Stimulated activated naive B cell treated with anti-CD40 and anti-IgM and Interleukin-4, amounts not matched to agents 10 μg/mL and 1 μg/mL and 100 μg/mL, for 72 hours (primary cell): Measurements from ENCODE around the gene MYLK4.
A peak's percentile ranks its signal among the peaks of the same experiment; 100 is the strongest.

Experiments
- ATAC-seq, 2 donors: fragments of 150-1000 bp; cut with Tn5 transposase; replicated peaks; 2 replicates each; pipeline ENCODE4 v1.10.0; 2021; ENCODE audit warnings: moderate library complexity in 1 of 2
- DNase-seq: peaks from one replicate; pipeline ENCODE4 v3.0.0; 2021
- H3K27ac Mint-ChIP-seq: one replicate; pipeline ENCODE4 v1.8.0; 2022; ENCODE audit warnings: mild to moderate bottlenecking, mixed read lengths
- H3K27me3 Mint-ChIP-seq, 2 donors: one replicate each; pipeline ENCODE4 v1.8.0; 2022; ENCODE audit warnings: mixed read lengths in 2 of 2
- H3K36me3 Mint-ChIP-seq, 2 donors: one replicate each; pipeline ENCODE4 v1.8.0; 2022; ENCODE audit warnings: mixed read lengths in 2 of 2, mild to moderate bottlenecking in 1 of 2
- H3K4me1 Mint-ChIP-seq, 2 donors: one replicate each; pipeline ENCODE4 v1.8.0; 2022; ENCODE audit warnings: mixed read lengths in 2 of 2, mild to moderate bottlenecking in 1 of 2
- H3K4me3 Mint-ChIP-seq, 2 donors: one replicate each; pipeline ENCODE4 v1.8.0; 2022; ENCODE audit warnings: mild to moderate bottlenecking in 2 of 2, mixed read lengths in 2 of 2, moderate library complexity in 1 of 2
- H3K9me3 Mint-ChIP-seq, 2 donors: one replicate each; pipeline ENCODE4 v1.8.0; 2022; ENCODE audit warnings: mixed read lengths in 2 of 2, mild to moderate bottlenecking in 1 of 2

MYLK4 gene

GRCh38 chr6:2743280-2744208 is 7.2 kb downstream of the MYLK4 start:
- H3K27ac Mint-ChIP-seq = no peak overlapping the region
- ATAC-seq = no peak
- no peaks in the 10 kb centered on the region for H3K27me3 Mint-ChIP-seq
- no peaks in the 10 kb centered on the region for H3K36me3 Mint-ChIP-seq
- no peak overlapping the region for H3K4me3 Mint-ChIP-seq
- DNase-seq = no peak
- H3K4me1 Mint-ChIP-seq = no peaks in the 10 kb centered on the region
- H3K9me3 Mint-ChIP-seq = no peaks in the 10 kb centered on the region

DNA sequence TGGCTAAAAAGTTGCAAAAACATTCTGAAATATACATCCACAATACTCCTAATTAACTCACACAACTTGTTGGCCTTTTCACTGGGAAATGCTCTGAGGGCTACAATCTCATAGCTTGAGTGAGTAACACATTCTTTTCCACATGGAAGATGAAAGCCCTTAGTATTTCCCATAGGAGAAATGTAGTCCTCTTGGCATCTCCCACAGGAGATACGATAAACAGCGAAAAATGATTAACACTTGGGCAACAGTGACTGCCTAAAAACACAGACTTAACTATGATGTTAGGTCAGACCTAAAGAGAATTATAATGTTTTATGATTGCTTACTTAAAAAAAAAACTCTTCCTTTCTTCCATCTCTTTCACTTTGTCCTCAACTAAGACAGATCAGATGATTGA is 9.0 kb downstream of the MYLK4 start:
- H3K27me3 Mint-ChIP-seq = no peaks in the 10 kb centered on the region
- no peaks in the 10 kb centered on the region for H3K9me3 Mint-ChIP-seq
- ATAC-seq (no peak), DNase-seq (no peak)
- no peaks in the 10 kb centered on the region for H3K36me3 Mint-ChIP-seq
- H3K27ac Mint-ChIP-seq = no peak overlapping the region
- H3K4me1 Mint-ChIP-seq = peaks cover 7 to 9% of the 10 kb centered on the region in 2 donors
- H3K4me3 Mint-ChIP-seq = no peak overlapping the region

DNA sequence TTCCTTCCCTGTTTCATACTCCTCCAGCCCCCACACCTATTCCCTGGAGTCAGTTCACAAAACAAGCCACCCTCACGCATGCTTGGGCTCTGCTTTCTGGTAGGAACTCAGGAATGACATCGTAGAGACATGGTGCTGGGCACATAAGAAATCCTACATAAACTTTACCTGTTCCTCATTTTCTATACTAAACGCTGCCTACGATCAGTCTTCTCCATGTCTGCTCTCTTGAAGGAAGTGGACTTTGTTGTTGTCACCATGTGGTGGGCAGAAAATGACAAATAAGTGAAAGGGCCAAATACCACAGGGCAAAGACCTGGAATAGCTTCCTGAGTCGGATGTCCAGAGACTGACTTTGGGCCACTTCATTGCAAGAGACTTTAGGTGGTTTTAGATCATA is 10.1 kb downstream of the MYLK4 start:
- H3K36me3 Mint-ChIP-seq = no peaks in the 10 kb centered on the region
- no peaks in the 10 kb centered on the region for H3K27me3 Mint-ChIP-seq
- H3K4me3 Mint-ChIP-seq = no peak overlapping the region
- no peak for ATAC-seq
- DNase-seq = no peak
- H3K4me1 Mint-ChIP-seq = peaks cover 10 to 20% of the 10 kb centered on the region in 2 donors
- no peak overlapping the region for H3K27ac Mint-ChIP-seq
- no peaks in the 10 kb centered on the region for H3K9me3 Mint-ChIP-seq

DNA sequence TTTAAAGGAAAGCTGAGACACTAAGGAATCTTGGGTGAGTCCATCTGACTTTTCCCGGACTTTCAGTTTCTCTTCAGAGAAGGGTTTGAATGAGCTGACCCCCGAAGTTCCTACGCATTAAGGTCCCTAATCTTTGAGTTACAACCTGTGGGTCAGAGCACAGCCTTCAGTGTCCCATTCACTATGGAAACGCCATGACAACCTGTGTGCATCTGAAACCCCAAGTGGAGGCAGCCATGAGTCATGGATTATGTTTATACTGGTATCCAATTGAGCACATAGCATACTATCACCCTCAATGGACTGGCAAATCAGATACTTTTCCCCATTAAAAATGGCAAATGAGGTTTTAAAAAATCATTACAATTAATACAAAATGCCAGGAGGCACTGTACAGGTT is 11.4 kb downstream of the MYLK4 start:
- no peak for DNase-seq
- no peaks in the 10 kb centered on the region for H3K36me3 Mint-ChIP-seq
- peak in 1 of 2 donors; percentile 38 for ATAC-seq

GRCh38 chr6:2738373-2738979 is 12.2 kb downstream of the MYLK4 start:
- Mint-ChIP-seq H3K27me3 (no peaks in the 10 kb centered on the region), H3K4me1 (peaks cover 12 to 32% of the 10 kb centered on the region in 2 donors), H3K9me3 (no peaks in the 10 kb centered on the region), H3K4me3 (no peak overlapping the region), H3K36me3 (peaks cover 0 to under 1% of the 10 kb centered on the region in 2 donors), H3K27ac (no peak overlapping the region)
- DNase-seq = peak; percentile 21
- ATAC-seq = peak; percentile 67 to 78

More for the DNA sequence above, 11.4 kb downstream of the MYLK4 start:
- H3K27ac Mint-ChIP-seq = no peak overlapping the region
- no peaks in the 10 kb centered on the region for H3K9me3 Mint-ChIP-seq
- peaks cover 12 to 24% of the 10 kb centered on the region in 2 donors for H3K4me1 Mint-ChIP-seq
- no peak overlapping the region for H3K4me3 Mint-ChIP-seq
- H3K27me3 Mint-ChIP-seq = no peaks in the 10 kb centered on the region

GRCh38 chr6:2737885-2738284 is 12.8 kb downstream of the MYLK4 start:
- Mint-ChIP-seq H3K27ac (no peak overlapping the region), H3K36me3 (peaks cover 1 to 6% of the 10 kb centered on the region in 2 donors), H3K9me3 (no peaks in the 10 kb centered on the region), H3K27me3 (no peaks in the 10 kb centered on the region), H3K4me1 (peaks cover 12 to 38% of the 10 kb centered on the region in 2 donors), H3K4me3 (no peak overlapping the region)
- DNase-seq (no peak), ATAC-seq (no peak)

- peaks cover 1 to 13% of the 10 kb centered on the region in 2 donors for H3K36me3 Mint-ChIP-seq
- H3K27ac Mint-ChIP-seq = peak overlapping the region; percentile 94
- no peak for ATAC-seq
- H3K4me1 Mint-ChIP-seq = peaks cover 22 to 58% of the 10 kb centered on the region in 2 donors
- H3K27me3 Mint-ChIP-seq = no peaks in the 10 kb centered on the region
- H3K9me3 Mint-ChIP-seq = no peaks in the 10 kb centered on the region
- no peak for DNase-seq
- H3K4me3 Mint-ChIP-seq = no peak overlapping the region
Observed at GRCh38 chr6:2734488-2735166, 16.1 kb downstream of the MYLK4 start.

GRCh38 chr6:2733736-2734480 is 16.8 kb downstream of the MYLK4 start:
- no peak for DNase-seq

DNA sequence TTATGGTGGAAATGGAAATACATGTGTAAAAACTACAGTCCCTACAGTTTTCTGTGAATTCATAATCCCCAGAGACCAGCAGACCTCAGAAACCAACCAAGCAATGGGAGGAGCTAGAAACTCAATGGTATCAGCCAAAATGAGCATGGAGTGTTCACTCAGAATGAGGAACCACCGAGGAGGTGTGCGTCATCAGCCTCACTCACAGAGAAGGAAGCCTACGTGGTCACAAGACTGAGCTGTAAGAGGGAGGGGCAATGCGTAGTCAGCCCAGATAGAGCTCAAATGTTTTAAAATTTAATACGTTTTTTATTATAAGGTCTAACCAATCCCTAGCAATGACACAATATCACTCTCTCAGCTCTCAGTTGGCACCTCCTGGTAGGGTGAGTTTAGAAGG is 17.4 kb downstream of the MYLK4 start:
- Mint-ChIP-seq H3K9me3 (no peaks in the 10 kb centered on the region), H3K27ac (peak overlapping the region; percentile 94), H3K36me3 (peaks cover 1 to 17% of the 10 kb centered on the region in 2 donors), H3K4me1 (peaks cover 21 to 64% of the 10 kb centered on the region in 2 donors), H3K27me3 (peaks cover 0 to 4% of the 10 kb centered on the region in 2 donors), H3K4me3 (no peak overlapping the region)
- peak; percentile 100 for ATAC-seq
- DNase-seq = peak; percentile 87

More at GRCh38 chr6:2733736-2734480, 16.8 kb downstream of the MYLK4 start:
- Mint-ChIP-seq H3K9me3 (no peaks in the 10 kb centered on the region), H3K4me1 (peaks cover 22 to 61% of the 10 kb centered on the region in 2 donors), H3K27me3 (no peaks in the 10 kb centered on the region), H3K27ac (peak overlapping the region; percentile 94), H3K36me3 (peaks cover 1 to 13% of the 10 kb centered on the region in 2 donors), H3K4me3 (no peak overlapping the region)
- no peak for ATAC-seq

DNA sequence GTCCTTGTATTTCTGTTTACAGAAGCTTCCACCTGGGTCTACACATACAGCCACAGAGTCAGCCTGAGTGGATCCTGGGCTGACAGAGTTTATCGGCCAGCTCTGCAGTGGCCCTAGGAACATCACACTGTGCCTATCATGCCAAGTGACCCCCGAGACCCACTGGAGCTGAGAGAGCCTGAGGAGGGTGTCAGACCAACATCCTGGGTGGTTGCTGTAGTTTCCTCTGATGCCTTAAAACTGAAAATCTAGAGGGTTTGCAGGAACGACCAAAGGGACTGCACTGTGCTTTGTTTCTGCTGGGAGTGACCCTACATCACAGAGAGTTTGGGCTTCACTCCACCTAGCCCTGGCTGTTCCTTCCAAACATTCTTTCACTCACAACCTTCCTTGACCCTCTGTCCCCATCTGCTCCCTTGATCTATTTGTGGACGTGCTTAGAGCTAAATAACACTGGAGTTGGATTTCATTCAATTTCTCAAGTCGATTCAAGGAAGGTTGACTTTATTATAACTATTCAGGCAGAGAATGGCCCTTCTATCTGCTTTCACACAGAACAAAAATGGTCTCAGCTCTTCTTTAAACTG is 18.1 kb downstream of the MYLK4 start:
- Mint-ChIP-seq H3K4me1 (peaks cover 17 to 62% of the 10 kb centered on the region in 2 donors), H3K36me3 (peaks cover 1 to 17% of the 10 kb centered on the region in 2 donors), H3K4me3 (no peak overlapping the region), H3K27me3 (peaks cover 0 to 5% of the 10 kb centered on the region in 2 donors), H3K9me3 (no peaks in the 10 kb centered on the region), H3K27ac (peak overlapping the region; percentile 94)
- ATAC-seq = no peak
- DNase-seq = no peak

DNA sequence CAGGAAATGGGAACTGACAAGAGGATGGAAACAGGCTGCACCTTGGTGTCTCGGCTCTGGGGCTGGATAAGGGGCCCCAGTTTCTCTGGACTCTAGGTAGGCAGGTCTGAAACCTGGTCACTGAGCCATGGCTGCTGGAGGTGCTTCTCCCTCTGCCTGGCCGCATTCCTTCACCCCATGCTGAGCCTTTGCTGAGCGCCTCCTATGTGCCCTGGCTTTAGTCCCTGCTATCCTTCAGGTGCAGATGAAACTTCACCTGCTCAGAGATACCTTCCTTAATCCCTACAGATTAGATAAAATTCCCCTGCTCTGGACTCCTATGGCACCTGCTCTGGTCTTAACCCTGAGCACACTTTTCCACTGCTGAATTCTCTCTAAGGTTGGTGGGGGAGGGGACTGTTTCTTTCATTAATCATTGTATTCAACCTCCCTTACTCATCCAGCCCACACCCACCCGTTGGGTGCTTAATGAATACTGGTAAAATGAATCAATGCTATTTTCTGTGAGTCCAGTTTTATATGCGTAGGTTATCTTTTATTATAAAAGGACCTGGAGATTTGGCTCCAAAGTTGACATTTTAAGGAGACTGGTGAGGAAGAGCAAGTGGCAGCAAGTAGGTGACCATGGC is 19.3 kb downstream of the MYLK4 start:
- H3K4me3 Mint-ChIP-seq = no peak overlapping the region
- no peaks in the 10 kb centered on the region for H3K9me3 Mint-ChIP-seq
- H3K36me3 Mint-ChIP-seq = peaks cover 3 to 17% of the 10 kb centered on the region in 2 donors
- H3K27me3 Mint-ChIP-seq = peaks cover 0 to 5% of the 10 kb centered on the region in 2 donors
- peak overlapping the region; percentile 20 for H3K27ac Mint-ChIP-seq
- H3K4me1 Mint-ChIP-seq = peaks cover 15 to 57% of the 10 kb centered on the region in 2 donors
- ATAC-seq (no peak), DNase-seq (no peak)

- Mint-ChIP-seq H3K4me1 (peaks cover 15 to 55% of the 10 kb centered on the region in 2 donors), H3K36me3 (peaks cover 3 to 17% of the 10 kb centered on the region in 2 donors), H3K9me3 (no peaks in the 10 kb centered on the region), H3K27me3 (peaks cover 0 to 5% of the 10 kb centered on the region in 2 donors), H3K27ac (no peak overlapping the region), H3K4me3 (no peak overlapping the region)
- ATAC-seq (no peak), DNase-seq (no peak)
Observed at GRCh38 chr6:2730353-2731107, 20.2 kb downstream of the MYLK4 start.
